Activated gamma-delta T cell treated with Interleukin-2 at 50 U/mL for 16 hours (primary cell): Measurements from ENCODE around the gene CACNB1.

Experiments
- DNase-seq: peaks from one replicate; pipeline ENCODE4 v3.0.0-alpha.2; 2020

The CACNB1 gene

GRCh38 chr17:39197380-39198185 lies at the start of gene CACNB1:
Gene CACNB1 (minus strand): TSS chr17:39197669. CDS start chr17:39197495, 174 bp downstream.
- peak; percentile 57 for DNase-seq

GRCh38 chr17:39246274-39246673 lies 48.8 kb upstream of the CACNB1 start:
- no peak for DNase-seq

- DNase-seq: peak; percentile 90
Observed at GRCh38 chr17:39244600-39245570, 47.4 kb upstream of the CACNB1 start.

GRCh38 chr17:39244016-39244599 lies 46.6 kb upstream of the CACNB1 start:
- no peak for DNase-seq

DNA sequence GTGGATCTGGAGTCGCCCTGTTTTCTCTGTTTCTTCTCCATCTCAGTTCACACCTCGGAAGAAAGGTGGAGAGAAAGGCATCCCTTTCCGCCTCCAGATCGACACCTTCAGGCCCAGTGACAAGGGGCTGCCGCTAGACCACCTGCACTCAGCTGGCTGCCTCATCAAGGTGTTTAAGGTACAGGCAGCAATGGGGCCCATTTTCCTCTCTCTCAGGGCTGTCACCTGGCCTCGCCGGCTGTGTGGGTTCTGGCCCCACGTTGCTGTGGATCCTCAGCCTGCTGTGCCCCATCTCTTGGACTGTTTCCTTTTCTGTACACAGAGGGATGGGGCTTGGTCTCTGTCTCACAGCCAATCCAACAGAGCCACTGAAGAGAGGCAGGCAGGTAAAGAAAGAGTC lies 45.7 kb upstream of the CACNB1 start:
- no peak for DNase-seq

DNA sequence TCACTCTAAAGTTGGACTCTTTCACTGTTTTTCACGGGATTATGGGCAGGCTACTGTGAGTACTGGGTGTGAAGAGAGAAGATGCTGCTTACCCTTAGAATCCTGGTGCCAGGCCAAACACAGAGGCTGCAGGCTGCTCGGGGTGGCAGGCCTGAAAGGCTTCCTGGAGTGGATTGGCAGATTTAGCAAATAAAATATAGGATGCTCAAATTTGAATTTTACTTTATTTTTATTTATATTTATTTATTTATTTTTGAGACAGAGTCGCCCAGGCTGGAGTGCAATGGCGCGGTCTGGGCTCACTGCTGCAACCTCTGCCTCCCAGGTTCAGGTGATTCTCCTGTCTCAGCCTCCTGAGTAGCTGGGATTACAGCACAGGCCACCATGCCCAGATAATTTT lies 43.2 kb upstream of the CACNB1 start:
- no peak for DNase-seq

DNA sequence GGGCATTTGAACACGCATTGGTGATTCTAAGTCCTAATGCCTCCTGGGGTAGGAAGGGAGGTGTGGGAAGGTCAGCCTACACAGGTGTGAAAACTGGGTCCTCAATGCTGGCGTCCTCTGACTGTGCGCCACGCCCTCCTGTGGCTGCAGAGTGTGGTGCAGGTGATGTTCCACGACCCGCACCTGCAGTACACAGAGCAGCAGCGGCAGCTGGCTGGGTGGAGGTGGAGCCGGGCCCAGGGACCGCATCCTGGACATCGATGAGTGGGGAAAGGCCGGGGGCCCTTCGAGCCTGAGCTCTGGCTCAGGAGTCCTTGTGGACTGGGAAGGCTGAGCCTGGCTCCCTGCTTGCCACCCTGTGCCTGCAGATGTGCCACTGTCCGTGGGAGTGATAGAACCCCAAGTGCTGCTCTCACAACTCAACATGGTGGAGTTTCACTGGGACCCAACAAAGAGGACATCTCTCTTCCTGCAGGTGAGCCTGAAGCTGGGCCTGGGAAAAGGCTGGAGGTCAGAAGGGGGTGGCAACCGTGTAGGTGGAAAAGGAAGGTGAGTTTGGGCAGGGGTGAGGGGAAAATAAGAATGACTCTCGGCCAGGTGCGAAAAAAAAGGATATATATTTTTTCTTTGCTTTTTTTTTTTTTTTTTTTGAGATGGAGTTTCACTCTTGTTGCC lies 42.3 kb upstream of the CACNB1 start:
- DNase-seq: peak; percentile 67

GRCh38 chr17:39238311-39238972 lies 41.0 kb upstream of the CACNB1 start:
- DNase-seq: peak; percentile 82

DNA sequence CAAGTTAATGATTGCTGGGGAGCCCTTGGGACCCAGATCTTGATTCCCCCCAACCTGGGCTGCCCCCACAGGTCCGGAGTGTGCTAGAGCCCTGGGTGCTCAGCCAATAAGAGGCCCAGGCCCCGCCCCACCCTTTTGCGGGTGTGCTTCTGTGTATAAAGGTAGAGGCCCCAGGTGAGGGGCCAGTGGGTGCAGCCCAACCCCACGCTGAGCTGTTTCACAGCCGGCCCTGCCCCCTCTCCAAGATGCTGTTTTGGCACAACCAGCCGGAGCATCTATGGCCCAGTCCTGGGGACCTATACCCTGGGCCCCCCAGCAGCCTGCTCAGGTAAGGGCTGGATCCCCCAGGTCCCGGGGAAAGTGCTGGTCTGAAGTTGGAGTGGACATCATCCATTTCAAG lies 40.1 kb upstream of the CACNB1 start:
- no peak for DNase-seq

GRCh38 chr17:39236981-39237441 lies 39.5 kb upstream of the CACNB1 start:
- DNase-seq: no peak

DNA sequence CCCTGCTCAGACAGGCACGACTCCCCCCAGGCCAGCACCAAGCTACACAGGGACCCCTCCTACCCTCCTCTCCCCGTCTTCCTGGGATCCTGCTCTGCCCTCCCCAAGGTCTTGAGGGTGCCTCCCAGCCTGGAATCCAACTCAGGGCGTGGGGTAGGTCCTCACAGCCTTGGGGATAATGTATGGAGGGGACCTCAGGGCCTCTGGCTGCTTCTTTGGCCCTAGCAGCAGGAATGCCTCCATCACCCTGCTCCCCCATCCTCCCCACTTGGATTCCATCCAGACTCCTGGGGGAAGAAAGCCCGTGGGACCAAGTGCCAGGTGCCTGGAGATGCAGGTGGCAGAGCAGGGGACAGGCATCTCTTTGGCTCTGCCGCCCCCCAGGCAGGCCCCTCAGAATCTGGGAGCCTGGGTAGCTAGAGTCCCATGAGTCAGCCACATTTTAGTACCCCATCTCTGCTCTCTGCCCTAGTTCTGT lies 39.0 kb upstream of the CACNB1 start:
- DNase-seq: no peak

DNA sequence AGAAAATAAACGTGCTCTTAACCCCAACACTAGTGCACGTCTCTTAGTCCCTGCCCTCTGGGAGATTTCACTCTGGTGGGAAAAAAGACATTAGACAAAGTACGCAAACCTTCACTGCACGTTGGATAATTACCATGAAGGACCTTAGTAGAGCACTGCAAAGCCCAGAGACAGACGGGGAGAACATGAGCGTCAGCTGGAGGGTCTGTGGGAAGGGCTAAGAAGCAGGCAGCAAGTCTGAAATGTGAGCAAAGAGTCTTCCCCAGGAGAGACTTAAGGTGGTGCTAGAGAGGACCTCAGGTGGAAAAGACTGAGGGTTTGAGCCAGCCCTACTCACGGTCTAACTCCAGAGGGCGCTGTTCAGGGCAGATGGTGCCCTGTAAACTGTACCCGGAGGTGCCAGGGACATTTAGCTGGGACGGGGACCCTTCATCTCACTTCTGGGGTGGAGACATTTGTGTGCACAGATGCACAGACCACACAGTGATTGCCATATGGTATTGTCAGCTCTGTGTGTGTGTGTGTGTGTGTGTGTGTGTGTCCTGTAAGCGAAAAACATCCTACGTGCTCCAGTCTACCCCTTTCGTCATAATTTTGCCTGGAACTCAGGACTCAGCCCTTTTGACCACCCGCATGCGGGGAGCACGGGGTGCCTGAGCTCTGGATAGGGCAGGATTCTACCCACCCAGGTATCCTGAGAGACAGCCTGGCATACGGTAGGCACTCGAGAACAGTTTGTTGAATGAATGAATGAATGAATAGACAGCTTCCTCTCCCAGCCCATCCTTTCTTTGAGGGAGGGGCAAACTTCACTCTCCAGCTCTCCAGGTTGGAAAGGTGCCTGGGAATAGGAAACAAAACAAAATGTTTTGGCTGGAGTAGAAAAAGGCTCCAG lies 38.3 kb upstream of the CACNB1 start:
- DNase-seq: peak; percentile 25

GRCh38 chr17:39231591-39232551 lies 34.4 kb upstream of the CACNB1 start:
- peak; percentile 60 for DNase-seq

DNA sequence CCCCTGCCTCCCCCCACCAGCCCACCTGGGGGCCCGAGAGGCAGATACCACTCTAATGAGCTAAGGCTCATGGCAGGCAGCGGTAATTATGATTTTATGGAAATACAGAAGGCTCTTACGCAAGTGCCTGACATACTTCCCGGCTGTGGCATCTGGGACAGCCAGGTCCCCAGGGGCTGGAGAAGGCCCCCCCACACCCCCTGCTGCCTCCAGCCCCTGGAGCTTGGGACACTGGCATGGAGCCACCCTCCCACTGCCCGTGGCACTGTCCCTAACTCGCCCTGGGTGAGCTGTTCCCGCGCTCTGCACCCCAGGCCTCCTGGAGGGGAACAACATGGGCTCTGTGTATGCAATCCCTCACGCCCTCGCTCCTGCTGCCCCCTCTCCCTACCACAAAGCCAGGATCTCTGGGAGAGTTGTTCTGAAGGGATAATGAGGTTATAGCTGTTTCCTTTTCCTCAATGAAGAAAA lies 33.7 kb upstream of the CACNB1 start:
- DNase-seq: no peak

DNA sequence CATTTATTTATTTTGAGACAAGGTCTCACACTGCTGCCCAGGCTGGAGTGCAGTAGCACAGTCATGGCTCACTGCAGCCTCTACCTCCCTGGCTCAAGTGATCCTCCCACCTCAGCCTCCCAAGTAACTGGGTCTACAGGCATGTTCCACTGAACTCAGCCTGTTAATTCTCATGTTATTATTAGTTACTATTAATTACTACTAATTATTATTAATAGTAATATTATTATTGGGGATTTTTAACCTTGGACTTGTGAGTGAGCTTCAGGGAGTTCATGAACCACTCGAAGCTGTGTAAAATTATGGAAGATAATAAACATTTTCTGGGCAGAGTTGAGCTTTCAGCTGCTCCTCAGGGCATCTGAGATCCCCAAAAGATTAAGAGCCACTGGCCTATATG lies 32.9 kb upstream of the CACNB1 start:
- no peak for DNase-seq

DNA sequence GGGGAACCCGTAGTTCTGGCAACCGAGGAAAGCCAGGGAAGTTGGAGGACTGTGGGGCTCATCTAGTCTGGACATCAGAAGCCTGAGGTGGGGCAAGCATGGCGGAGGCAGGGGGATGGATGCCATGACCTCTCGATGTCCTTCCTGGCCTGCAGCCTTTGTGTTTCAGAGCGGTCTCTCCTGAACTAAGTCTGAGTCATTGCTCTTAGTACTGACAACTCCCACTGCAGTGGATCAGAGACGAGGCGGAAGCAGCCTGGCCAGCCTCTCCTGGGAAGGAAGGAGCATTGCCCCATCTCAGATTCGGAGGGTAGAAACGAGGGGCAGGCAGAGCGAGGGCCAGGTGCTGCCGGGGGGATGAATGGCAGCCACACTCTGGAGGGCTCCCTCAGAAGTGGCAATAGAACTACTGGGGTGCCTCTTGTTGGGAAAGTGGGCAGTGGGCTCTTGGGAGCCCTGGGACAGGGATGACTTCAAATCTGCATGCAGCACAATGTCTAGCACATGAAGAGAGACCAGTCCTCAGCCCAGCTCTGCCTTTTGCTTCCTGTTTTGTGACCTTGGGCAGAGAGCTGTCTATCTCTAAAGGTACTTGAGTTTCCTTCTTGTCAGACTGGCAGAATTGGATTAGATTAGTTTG lies 31.9 kb upstream of the CACNB1 start:
- DNase-seq: no peak

GRCh38 chr17:39227364-39227919 lies 30.0 kb upstream of the CACNB1 start:
- no peak for DNase-seq

DNA sequence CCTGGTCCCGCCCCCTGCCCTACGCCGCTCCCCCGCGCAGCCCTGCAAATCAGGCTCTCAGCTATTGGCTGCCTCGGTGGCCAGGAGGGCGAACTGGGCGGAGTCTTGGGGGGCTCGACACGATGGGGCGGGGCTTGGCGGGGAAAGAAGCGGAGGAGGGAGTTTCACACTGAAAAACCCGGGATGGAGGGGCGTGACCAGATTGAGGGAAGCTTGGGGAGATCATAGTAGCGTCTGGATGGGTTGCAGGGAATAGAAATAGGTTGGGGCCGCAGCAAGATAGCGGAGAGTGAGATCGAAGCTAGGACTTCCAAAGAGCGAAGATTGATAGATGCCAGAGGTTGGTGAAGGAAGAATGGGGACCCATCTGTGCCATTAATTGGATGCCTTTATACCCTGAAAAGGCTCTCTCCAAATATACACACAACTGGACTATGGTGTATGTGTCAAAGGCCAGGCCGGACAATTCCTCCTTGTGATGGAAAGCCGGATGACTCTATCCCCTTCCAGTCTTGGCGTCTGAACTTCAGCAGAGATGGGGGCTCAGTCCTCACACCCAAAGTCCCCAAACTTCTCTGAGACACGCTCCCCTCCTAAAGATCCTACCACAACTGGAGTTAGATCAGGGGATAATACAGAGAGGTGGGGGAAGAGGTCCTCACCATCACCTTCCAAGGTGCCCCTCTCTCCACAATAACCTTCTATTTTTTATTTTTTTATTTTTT lies 28.7 kb upstream of the CACNB1 start:
- peak; percentile 65 for DNase-seq
